Neural cell (in vitro differentiated cells): ENCODE measurements around the gene HOXB5.

Experiments
- CTCF ChIP-seq: fragments of 450-650 bp; IDR thresholded peaks from 2 replicates; pipeline ENCODE4 v1.5.1; 2014; ENCODE audit warnings: antibody characterized with exemption, mild to moderate bottlenecking, moderate library complexity; ENCODE audit not compliant: poor library complexity, severe bottlenecking
- RAD21 ChIP-seq: fragments of 450-650 bp; conservative IDR thresholded peaks from 2 replicates; pipeline ENCODE4 v1.6.1; 2014; ENCODE audit warnings: antibody characterized with exemption, mild to moderate bottlenecking, moderate library complexity

- no peak for TF ChIP-seq CTCF
- no peak for TF ChIP-seq RAD21
These were observed 20.5 kb upstream of the HOXB5 start for GRCh38 chr17:48613862-48614694.
